Breast epithelium (tissue), 4 donors: ENCODE results near the gene EZH1. TPM values are rescaled to one million over a fixed set of nuclear protein-coding genes. Genes with fewer than 3 reads are reported as not detected.
"Not testable (repeated sequence)": the region's sequence is repeated elsewhere in the genome, so short reads cannot be mapped to it uniquely, and the experiment has no call there.

Experiments
- DNase-seq, 2 donors: peaks; one replicate each; pipeline ENCODE4 v3.0.0-alpha.2; 2019; ENCODE audit warnings: low spot score in 2 of 2
- H3K27ac ChIP-seq, 2 donors: fragments of 200-600 bp; sonication (generic) in 1 of 2; one replicate each; pipeline ENCODE4 v1.5.1; 2016 to 2019; ENCODE audit warnings: mild to moderate bottlenecking in 1 of 2
- H3K27me3 ChIP-seq, 2 donors: fragments of 200-600 bp; sonication (generic) in 1 of 2; one replicate each; pipeline versions ENCODE4 v1.5.1 to v1.6.0; 2017 to 2019; ENCODE audit warnings: control low read depth in 1 of 2, mild to moderate bottlenecking in 1 of 2
- H3K36me3 ChIP-seq: fragments of 200-600 bp; one replicate; pipeline ENCODE4 v1.5.1; 2019
- H3K4me1 ChIP-seq, 2 donors: fragments of 200-600 bp; sonication (generic); one replicate each; pipeline ENCODE4 v1.5.1; 2016 to 2019; ENCODE audit warnings: control low read depth in 1 of 2
- H3K4me3 ChIP-seq, 3 donors: fragments of 200-600 bp; sonication (generic); 1 replicate in 2 of 3; 2 replicates in 1 of 3; pipeline ENCODE4 v1.5.1; 2016 to 2019; ENCODE audit warnings: mild to moderate bottlenecking in 3 of 3, moderate library complexity in 2 of 3
- H3K9me3 ChIP-seq, 2 donors: fragments of 200-600 bp; sonication (generic) in 1 of 2; one replicate each; pipeline ENCODE4 v1.5.1; 2016 to 2019; ENCODE audit warnings: control low read depth in 1 of 2
- CTCF ChIP-seq, 3 donors: fragments of 450-650 bp; IDR thresholded peaks; one replicate each; pipeline ENCODE4 v1.5.1; 2016 to 2017; ENCODE audit warnings: antibody characterized with exemption in 3 of 3, mild to moderate bottlenecking in 3 of 3, moderate library complexity in 3 of 3
- POLR2A ChIP-seq: fragments of 450-650 bp; IDR thresholded peaks from one replicate; pipeline ENCODE4 v1.6.1; 2016; ENCODE audit warnings: antibody characterized with exemption, mild to moderate bottlenecking, moderate library complexity
- POLR2AphosphoS5 ChIP-seq, 3 donors: sonication (generic); formaldehyde crosslinking; IDR thresholded peaks; one replicate each; pipeline ENCODE4 v1.6.1; 2017; ENCODE audit warnings: antibody characterized with exemption in 3 of 3
- intact Hi-C: fragments of 100-400 bp; cut with DNase I; formaldehyde crosslinking; loops from one replicate; pipeline ENCODE4 v1.15.1; 2023; ENCODE audit warnings: low total_unique reads
- total RNA-seq, 3 donors: library from RNA; depleted of rRNA; stranded (reverse); fragments of >200 nt; gene quantifications; one replicate each; pipeline ENCODE4 v1.1.0, GENCODE V29; 2016

Gene EZH1
- total RNA-seq, 3 donors from 2014 or later, result 50.8 to 91.1 (median 70.1) TPM

- Histone ChIP-seq H3K27ac (peak overlapping the region; percentile 96 to 97), H3K27me3 (no peaks in the 10 kb centered on the region), H3K36me3 (no peaks in the 10 kb centered on the region), H3K9me3 (no peaks in the 10 kb centered on the region), H3K4me3 (peak overlapping the region; percentile 64 to 81 (median 79)), H3K4me1 (peaks cover 3 to 4% of the 10 kb centered on the region in 2 donors)
- no peak for DNase-seq
- intact Hi-C loops, result no loop called here
- TF ChIP-seq POLR2A (no peak), POLR2AphosphoS5 (IDR thresholded peaks at IDR 0.05) (no peak), CTCF (IDR thresholded peaks at IDR 0.05) (no peak)
Measured at GRCh38 chr17:42743595-42744282, 1.1 kb downstream of the EZH1 start.

GRCh38 chr17:42742916-42743315, 1.9 kb downstream of the EZH1 start:
- not testable (repeated sequence) for H3K4me1 ChIP-seq

GRCh38 chr17:42740699-42741098, 4.1 kb downstream of the EZH1 start:
- intact Hi-C loops, result no loop called here
- Histone ChIP-seq H3K27me3 (no peaks in the 10 kb centered on the region), H3K4me1 (peaks cover 3 to 4% of the 10 kb centered on the region in 2 donors), H3K9me3 (no peaks in the 10 kb centered on the region), H3K4me3 (no peak overlapping the region), H3K36me3 (no peaks in the 10 kb centered on the region), H3K27ac (peak overlapping the region in 1 of 2 donors; percentile 41)
- DNase-seq, result no peak
- TF ChIP-seq CTCF (IDR thresholded peaks at IDR 0.05) (no peak), POLR2A (no peak), POLR2AphosphoS5 (IDR thresholded peaks at IDR 0.05) (no peak)

More at GRCh38 chr17:42742916-42743315, 1.9 kb downstream of the EZH1 start:
- intact Hi-C loops, H3K4me3 ChIP-seq, DNase-seq, H3K9me3 ChIP-seq, H3K27me3 ChIP-seq, H3K27ac ChIP-seq, H3K36me3 ChIP-seq: not testable (repeated sequence)

GRCh38 chr17:42725143-42725542, 19.7 kb downstream of the EZH1 start:
- Histone ChIP-seq H3K9me3 (no peaks in the 10 kb centered on the region), H3K27me3 (no peaks in the 10 kb centered on the region), H3K4me1 (no peaks in the 10 kb centered on the region), H3K27ac (no peak overlapping the region), H3K36me3 (peaks cover 2% of the 10 kb centered on the region), H3K4me3 (no peak overlapping the region)
- DNase-seq, result no peak
- no peak for TF ChIP-seq CTCF (IDR thresholded peaks at IDR 0.05)
- TF ChIP-seq POLR2A, result no peak
- no peak for TF ChIP-seq POLR2AphosphoS5 (IDR thresholded peaks at IDR 0.05)
- intact Hi-C loops, result loop anchor here (5.0 kb wide), 2 partner anchors 387 to 843 kb away; no protein-coding TSS in a partner anchor

GRCh38 chr17:42723636-42724035, 21.2 kb downstream of the EZH1 start:
- no peaks in the 10 kb centered on the region for H3K4me1 ChIP-seq
- TF ChIP-seq CTCF (IDR thresholded peaks at IDR 0.05) (no peak), POLR2AphosphoS5 (IDR thresholded peaks at IDR 0.05) (no peak), POLR2A (no peak)
- H3K9me3 ChIP-seq, result no peaks in the 10 kb centered on the region
- no peak overlapping the region for H3K27ac ChIP-seq
- intact Hi-C loops, result no loop called here
- peaks cover 17% of the 10 kb centered on the region for H3K36me3 ChIP-seq
- no peak overlapping the region for H3K4me3 ChIP-seq
- H3K27me3 ChIP-seq, result no peaks in the 10 kb centered on the region
- DNase-seq, result no peak
